WTC11 (cell line): ENCODE data around the gene ROPN1L.

Experiments
- ZNF232 ChIP-seq: sonication (generic); formaldehyde crosslinking; IDR thresholded peaks from 2 replicates; pipeline ENCODE4 v1.8.0; 2022; ENCODE audit warnings: mild to moderate bottlenecking, missing genetic modification reagents
- TF ChIP-seq, protein P1 (sequence below): fragments of 200-600 bp; IDR thresholded peaks from 2 replicates; pipeline ENCODE4 v1.8.0; 2022; ENCODE audit warnings: antibody characterized with exemption

DNA sequence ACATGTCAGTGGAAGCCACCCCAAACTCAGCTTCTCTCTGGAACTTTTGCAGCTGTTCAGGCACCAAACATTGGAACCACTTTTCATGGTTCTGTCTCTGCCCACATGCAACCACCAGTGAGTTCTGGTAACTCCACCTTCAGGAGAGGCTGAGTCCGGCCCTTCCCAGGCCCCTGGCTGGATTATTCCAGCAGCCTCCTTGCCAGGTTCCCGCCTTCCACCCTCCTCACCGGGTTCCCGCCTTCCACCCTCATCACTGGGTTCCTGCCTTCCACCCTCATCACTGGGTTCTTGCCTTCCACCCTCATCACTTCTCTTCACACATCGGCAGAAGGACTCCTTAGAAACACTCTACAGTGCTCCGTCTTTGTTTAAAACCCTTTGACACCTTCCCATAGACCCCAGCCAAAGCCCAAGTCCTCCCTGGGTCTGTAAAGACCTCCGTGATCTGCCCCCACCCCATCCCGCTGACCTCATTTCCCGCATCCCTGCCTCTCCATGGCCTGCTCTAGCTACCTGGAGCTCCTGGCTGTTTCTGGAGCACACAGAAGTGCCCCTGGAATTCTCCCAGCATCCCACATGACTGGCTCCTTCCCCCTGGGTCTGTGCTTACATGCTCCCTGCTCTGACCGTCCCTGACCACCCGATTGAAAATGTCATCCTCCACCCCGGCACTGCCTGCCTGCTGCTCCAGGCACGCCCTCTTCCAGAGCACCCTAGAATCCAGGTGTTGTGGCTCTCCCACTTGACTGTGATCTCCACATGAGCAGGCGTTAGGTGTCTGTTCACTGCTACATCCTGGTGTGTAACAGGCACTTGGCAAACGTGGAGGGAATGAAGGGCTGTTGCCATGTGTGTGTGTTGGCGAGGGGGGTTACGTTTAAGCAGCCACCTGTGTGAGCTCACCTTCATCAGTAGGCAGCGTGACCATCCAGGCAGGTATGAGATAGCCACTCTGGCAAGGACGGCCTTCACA lies 17.7 kb downstream of the ROPN1L start:
- TF ChIP-seq, protein P1, sequence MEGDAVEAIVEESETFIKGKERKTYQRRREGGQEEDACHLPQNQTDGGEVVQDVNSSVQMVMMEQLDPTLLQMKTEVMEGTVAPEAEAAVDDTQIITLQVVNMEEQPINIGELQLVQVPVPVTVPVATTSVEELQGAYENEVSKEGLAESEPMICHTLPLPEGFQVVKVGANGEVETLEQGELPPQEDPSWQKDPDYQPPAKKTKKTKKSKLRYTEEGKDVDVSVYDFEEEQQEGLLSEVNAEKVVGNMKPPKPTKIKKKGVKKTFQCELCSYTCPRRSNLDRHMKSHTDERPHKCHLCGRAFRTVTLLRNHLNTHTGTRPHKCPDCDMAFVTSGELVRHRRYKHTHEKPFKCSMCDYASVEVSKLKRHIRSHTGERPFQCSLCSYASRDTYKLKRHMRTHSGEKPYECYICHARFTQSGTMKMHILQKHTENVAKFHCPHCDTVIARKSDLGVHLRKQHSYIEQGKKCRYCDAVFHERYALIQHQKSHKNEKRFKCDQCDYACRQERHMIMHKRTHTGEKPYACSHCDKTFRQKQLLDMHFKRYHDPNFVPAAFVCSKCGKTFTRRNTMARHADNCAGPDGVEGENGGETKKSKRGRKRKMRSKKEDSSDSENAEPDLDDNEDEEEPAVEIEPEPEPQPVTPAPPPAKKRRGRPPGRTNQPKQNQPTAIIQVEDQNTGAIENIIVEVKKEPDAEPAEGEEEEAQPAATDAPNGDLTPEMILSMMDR, result no peak
- no peak for TF ChIP-seq ZNF232 (CRISPR knock-in tag)
